GM12878 (cell line): ENCODE results near the gene SMIM10. TPM values are rescaled to one million over a fixed set of nuclear protein-coding genes. Genes with fewer than 3 reads are reported as not detected.

Experiments
- polyA plus RNA-seq, 11 experiments: library from polyadenylated mRNA; depleted of rRNA in 4 of 11; unstranded in 6 of 11; stranded (reverse) in 5 of 11; fragments of >200 nt; fragmentation: Nextera tagmentation in 4 of 11; fragmentation: Illumina TruSeq in 1 of 11; extraction: Ambion mirVana in 4 of 11; extraction: Trizol in 1 of 11; gene quantifications; 1 replicate in 1 of 11; 2 replicates in 10 of 11; pipeline versions ENCODE4 v1.2.1 to v1.2.3, GENCODE V29; 2011 to 2016; ENCODE audit warnings: inconsistent platforms in 2 of 11, missing spikeins in 2 of 11, low read depth in 1 of 11
- total RNA-seq, 4 experiments: library from RNA; depleted of rRNA in 3 of 4; stranded (reverse); fragments of >200 nt in 3 of 4; fragmentation: Illumina TruSeq in 1 of 4; extraction: Trizol in 1 of 4; gene quantifications; 2 replicates each; pipeline versions ENCODE4 v1.2.1 to v1.2.3, GENCODE V29; 2013 to 2021

Gene SMIM10
- total and polyA plus RNA-seq, 10 of the 15 experiments (the other 5 are each of a cell fraction or from before 2014, with no cell fraction given), result 0.04 to 0.16 (median 0.10) TPM; not detected in 6

Other genes with a start within 250 kb of the SMIM10 start
Only the 7 nearest of the 8 such genes appear.
- 7.2 and 8.6 TPM in 2 replicates for gene MOSPD1, start 75.7 kb upstream of the SMIM10 start, total RNA-seq (2014; rRNA removed)
- gene MOSPD1, start 75.7 kb upstream of the SMIM10 start, total RNA-seq (2014; rRNA removed; fragmentation: Illumina TruSeq; extraction: Trizol), result 8.8 and 9.0 TPM in 2 replicates
- 6.8 and 7.7 TPM in 2 replicates for gene MOSPD1, start 75.7 kb upstream of the SMIM10 start, total RNA-seq (2021)
- gene MOSPD1, start 75.7 kb upstream of the SMIM10 start, polyA plus RNA-seq (2011; rRNA removed), result 5.8 and 9.8 TPM in 2 replicates
- 9.4 and 14.3 TPM in 2 replicates for gene MOSPD1, start 75.7 kb upstream of the SMIM10 start, polyA plus RNA-seq (2014; fragmentation: Illumina TruSeq; extraction: Trizol)
- gene MOSPD1, start 75.7 kb upstream of the SMIM10 start, polyA plus RNA-seq (2014; fragmentation: Nextera tagmentation; extraction: Ambion mirVana), result 10 to 100 TPM; 11.1 to 19.4 TPM
- gene MOSPD1, start 75.7 kb upstream of the SMIM10 start, polyA plus RNA-seq (2014; rRNA removed), result 3.7 and 4.7 TPM in 2 replicates
- gene MOSPD1, start 75.7 kb upstream of the SMIM10 start, polyA plus RNA-seq (2016; fragmentation: Nextera tagmentation; extraction: Ambion mirVana), result 10 to 100 TPM; 14.4 to 15.9 TPM
- gene RTL8B, start 31.6 kb downstream of the SMIM10 start, total RNA-seq (2014; rRNA removed), result not detected in 2 replicates
- not detected in 2 replicates for gene RTL8B, start 31.6 kb downstream of the SMIM10 start, total RNA-seq (2014; rRNA removed; fragmentation: Illumina TruSeq; extraction: Trizol)
- gene RTL8B, start 31.6 kb downstream of the SMIM10 start, total RNA-seq (2021), result 0.10 TPM in 1 of 2 replicates, not detected in the other
- gene RTL8B, start 31.6 kb downstream of the SMIM10 start, polyA plus RNA-seq (2011; rRNA removed), result not detected in 2 replicates
- gene RTL8B, start 31.6 kb downstream of the SMIM10 start, polyA plus RNA-seq (2014; fragmentation: Illumina TruSeq; extraction: Trizol), result 0.22 TPM in 1 of 2 replicates, not detected in the other
- not detected for gene RTL8B, start 31.6 kb downstream of the SMIM10 start, polyA plus RNA-seq (2014; fragmentation: Nextera tagmentation; extraction: Ambion mirVana)
- not detected in 2 replicates for gene RTL8B, start 31.6 kb downstream of the SMIM10 start, polyA plus RNA-seq (2014; rRNA removed)
- gene RTL8B, start 31.6 kb downstream of the SMIM10 start, polyA plus RNA-seq (2016; fragmentation: Nextera tagmentation; extraction: Ambion mirVana), result not detected
- 13.6 and 15.4 TPM in 2 replicates for gene RTL8C, start 41.4 kb downstream of the SMIM10 start, total RNA-seq (2014; rRNA removed)
- gene RTL8C, start 41.4 kb downstream of the SMIM10 start, total RNA-seq (2014; rRNA removed; fragmentation: Illumina TruSeq; extraction: Trizol), result 8.2 and 10.6 TPM in 2 replicates
- 24.8 and 26.6 TPM in 2 replicates for gene RTL8C, start 41.4 kb downstream of the SMIM10 start, total RNA-seq (2021)
- 2.6 and 4.7 TPM in 2 replicates for gene RTL8C, start 41.4 kb downstream of the SMIM10 start, polyA plus RNA-seq (2011; rRNA removed)
- 8.7 and 12.2 TPM in 2 replicates for gene RTL8C, start 41.4 kb downstream of the SMIM10 start, polyA plus RNA-seq (2014; fragmentation: Illumina TruSeq; extraction: Trizol)
- gene RTL8C, start 41.4 kb downstream of the SMIM10 start, polyA plus RNA-seq (2014; fragmentation: Nextera tagmentation; extraction: Ambion mirVana), result 10 to 100 TPM in 1 of 2 experiments, 1 to 10 TPM in 1; 6.9 to 17.7 TPM
- gene RTL8C, start 41.4 kb downstream of the SMIM10 start, polyA plus RNA-seq (2014; rRNA removed), result 17.9 and 19.8 TPM in 2 replicates
- 10 to 100 TPM; 38.0 to 43.9 TPM for gene RTL8C, start 41.4 kb downstream of the SMIM10 start, polyA plus RNA-seq (2016; fragmentation: Nextera tagmentation; extraction: Ambion mirVana)
- 3.1 and 5.9 TPM in 2 replicates for gene RTL8A, start 61.1 kb downstream of the SMIM10 start, total RNA-seq (2014; rRNA removed)
- gene RTL8A, start 61.1 kb downstream of the SMIM10 start, total RNA-seq (2014; rRNA removed; fragmentation: Illumina TruSeq; extraction: Trizol), result 3.6 and 4.1 TPM in 2 replicates
- 9.1 and 10.2 TPM in 2 replicates for gene RTL8A, start 61.1 kb downstream of the SMIM10 start, total RNA-seq (2021)
- 0.73 and 1.5 TPM in 2 replicates for gene RTL8A, start 61.1 kb downstream of the SMIM10 start, polyA plus RNA-seq (2011; rRNA removed)
- gene RTL8A, start 61.1 kb downstream of the SMIM10 start, polyA plus RNA-seq (2014; fragmentation: Illumina TruSeq; extraction: Trizol), result 16.3 and 19.0 TPM in 2 replicates
- 1 to 10 TPM; 5.0 to 6.9 TPM for gene RTL8A, start 61.1 kb downstream of the SMIM10 start, polyA plus RNA-seq (2014; fragmentation: Nextera tagmentation; extraction: Ambion mirVana)
- gene RTL8A, start 61.1 kb downstream of the SMIM10 start, polyA plus RNA-seq (2014; rRNA removed), result 21.2 and 24.8 TPM in 2 replicates
- gene RTL8A, start 61.1 kb downstream of the SMIM10 start, polyA plus RNA-seq (2016; fragmentation: Nextera tagmentation; extraction: Ambion mirVana), result 10 to 100 TPM; 29.9 to 32.5 TPM
- gene SMIM10L2B, start 107.7 kb downstream of the SMIM10 start, total RNA-seq (2014; rRNA removed), result not detected in 2 replicates
- not detected in 2 replicates for gene SMIM10L2B, start 107.7 kb downstream of the SMIM10 start, total RNA-seq (2014; rRNA removed; fragmentation: Illumina TruSeq; extraction: Trizol)
- not detected in 2 replicates for gene SMIM10L2B, start 107.7 kb downstream of the SMIM10 start, total RNA-seq (2021)
- not detected in 2 replicates for gene SMIM10L2B, start 107.7 kb downstream of the SMIM10 start, polyA plus RNA-seq (2011; rRNA removed)
- gene SMIM10L2B, start 107.7 kb downstream of the SMIM10 start, polyA plus RNA-seq (2014; fragmentation: Illumina TruSeq; extraction: Trizol), result not detected in 2 replicates
- not detected for gene SMIM10L2B, start 107.7 kb downstream of the SMIM10 start, polyA plus RNA-seq (2014; fragmentation: Nextera tagmentation; extraction: Ambion mirVana)
- not detected in 2 replicates for gene SMIM10L2B, start 107.7 kb downstream of the SMIM10 start, polyA plus RNA-seq (2014; rRNA removed)
- gene SMIM10L2B, start 107.7 kb downstream of the SMIM10 start, polyA plus RNA-seq (2016; fragmentation: Nextera tagmentation; extraction: Ambion mirVana), result not detected
- gene ETDB, start 129.5 kb downstream of the SMIM10 start, total RNA-seq (2014; rRNA removed), result not detected in 2 replicates
- gene ETDB, start 129.5 kb downstream of the SMIM10 start, total RNA-seq (2014; rRNA removed; fragmentation: Illumina TruSeq; extraction: Trizol), result not detected in 2 replicates
- gene ETDB, start 129.5 kb downstream of the SMIM10 start, total RNA-seq (2021), result not detected in 2 replicates
- not detected in 2 replicates for gene ETDB, start 129.5 kb downstream of the SMIM10 start, polyA plus RNA-seq (2011; rRNA removed)
- gene ETDB, start 129.5 kb downstream of the SMIM10 start, polyA plus RNA-seq (2014; fragmentation: Illumina TruSeq; extraction: Trizol), result not detected in 2 replicates
- not detected for gene ETDB, start 129.5 kb downstream of the SMIM10 start, polyA plus RNA-seq (2014; fragmentation: Nextera tagmentation; extraction: Ambion mirVana)
- gene ETDB, start 129.5 kb downstream of the SMIM10 start, polyA plus RNA-seq (2014; rRNA removed), result not detected in 2 replicates
- not detected for gene ETDB, start 129.5 kb downstream of the SMIM10 start, polyA plus RNA-seq (2016; fragmentation: Nextera tagmentation; extraction: Ambion mirVana)
- gene CT55, start 180.4 kb downstream of the SMIM10 start, total RNA-seq (2014; rRNA removed), result not detected in 2 replicates
- not detected in 2 replicates for gene CT55, start 180.4 kb downstream of the SMIM10 start, total RNA-seq (2014; rRNA removed; fragmentation: Illumina TruSeq; extraction: Trizol)
- not detected in 2 replicates for gene CT55, start 180.4 kb downstream of the SMIM10 start, total RNA-seq (2021)
- gene CT55, start 180.4 kb downstream of the SMIM10 start, polyA plus RNA-seq (2011; rRNA removed), result not detected in 2 replicates
- not detected in 2 replicates for gene CT55, start 180.4 kb downstream of the SMIM10 start, polyA plus RNA-seq (2014; fragmentation: Illumina TruSeq; extraction: Trizol)
- not detected for gene CT55, start 180.4 kb downstream of the SMIM10 start, polyA plus RNA-seq (2014; fragmentation: Nextera tagmentation; extraction: Ambion mirVana)
- gene CT55, start 180.4 kb downstream of the SMIM10 start, polyA plus RNA-seq (2014; rRNA removed), result not detected in 2 replicates
- gene CT55, start 180.4 kb downstream of the SMIM10 start, polyA plus RNA-seq (2016; fragmentation: Nextera tagmentation; extraction: Ambion mirVana), result not detected